ENCODE measurements around the gene NKAPL.
A peak's percentile ranks its signal among the peaks of the same experiment; 100 is the strongest.

The NKAPL gene

DNA sequence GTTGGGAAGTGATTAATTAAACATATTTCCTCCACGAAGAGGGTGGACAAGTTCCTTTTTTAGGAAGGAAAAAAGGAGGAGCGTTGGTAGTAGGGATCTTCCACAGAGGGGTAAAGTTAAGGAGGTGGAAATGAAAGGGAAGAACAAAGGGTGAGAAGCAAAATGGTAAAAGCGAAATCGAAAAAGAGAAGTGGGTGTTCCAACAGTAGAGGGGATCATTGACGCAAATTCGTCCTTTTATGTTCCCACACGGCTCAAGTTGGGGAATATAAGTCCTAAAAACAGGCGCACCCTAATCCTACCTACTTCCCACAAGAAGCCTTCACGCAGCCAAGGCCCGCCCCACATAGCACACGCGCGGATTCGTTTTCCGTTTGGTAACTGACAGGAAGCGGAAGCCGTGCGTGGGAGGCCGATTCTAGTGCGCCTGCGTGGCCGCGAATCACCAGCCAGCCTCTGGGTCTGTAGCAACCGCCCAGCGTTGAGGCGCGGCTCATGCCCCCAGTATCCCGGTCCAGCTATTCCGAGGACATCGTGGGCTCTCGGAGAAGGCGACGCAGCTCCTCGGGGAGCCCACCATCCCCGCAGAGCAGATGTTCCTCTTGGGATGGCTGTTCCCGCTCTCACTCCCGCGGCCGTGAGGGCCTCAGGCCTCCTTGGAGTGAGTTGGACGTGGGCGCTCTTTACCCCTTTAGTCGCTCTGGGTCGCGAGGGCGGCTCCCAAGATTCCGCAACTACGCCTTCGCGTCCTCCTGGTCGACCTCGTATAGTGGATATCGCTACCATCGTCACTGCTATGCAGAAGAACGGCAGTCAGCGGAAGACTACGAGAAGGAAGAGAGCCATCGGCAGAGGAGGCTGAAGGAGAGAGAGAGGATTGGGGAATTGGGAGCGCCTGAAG lies at the start of gene NKAPL:
Gene NKAPL, plus strand, starts transcription at position 421 of the 901 bp plus-strand sequence. Its CDS starts 75 bp downstream, at position 496.
- DNase-seq, result peak; percentile 91 to 93 (median 93)

DNA sequence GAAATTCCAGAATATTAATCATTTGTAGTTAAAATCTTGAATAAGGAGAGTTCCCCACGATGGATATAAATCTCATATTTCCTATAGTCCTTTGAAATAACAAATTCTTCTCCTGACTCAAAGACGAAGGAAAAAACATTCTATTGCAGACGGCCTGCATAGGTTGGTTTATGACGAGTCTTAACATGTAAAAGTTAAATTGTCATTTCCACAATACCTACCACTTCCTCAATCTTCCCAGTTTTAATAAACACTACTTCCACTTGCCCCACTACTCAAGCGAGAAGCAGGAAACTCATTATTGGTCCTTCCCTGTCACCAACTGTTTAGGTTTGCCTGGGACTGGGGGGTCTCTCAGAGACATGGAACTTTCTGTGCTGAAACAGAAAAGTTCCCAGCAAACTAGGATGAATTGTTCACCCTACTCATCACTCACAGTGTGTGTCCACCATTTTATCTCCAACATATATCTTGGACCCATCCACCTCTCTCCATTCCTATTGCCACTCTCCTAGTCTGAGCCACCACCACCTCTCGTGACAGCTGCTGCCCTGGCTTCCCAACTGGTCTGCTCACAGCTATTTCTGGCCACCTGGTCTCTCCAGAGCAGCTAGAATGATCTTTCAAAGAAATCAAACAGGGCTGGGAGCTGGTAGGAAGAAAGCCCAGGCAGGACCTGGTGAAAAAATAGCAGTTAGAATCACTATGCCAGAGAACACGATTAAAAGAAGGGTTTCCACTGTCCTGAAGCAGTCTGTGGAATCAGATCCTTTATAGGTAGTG lies 49.2 kb upstream of the NKAPL start:
- DNase-seq, result peak in 1 of 3 donors; percentile 10

DNA sequence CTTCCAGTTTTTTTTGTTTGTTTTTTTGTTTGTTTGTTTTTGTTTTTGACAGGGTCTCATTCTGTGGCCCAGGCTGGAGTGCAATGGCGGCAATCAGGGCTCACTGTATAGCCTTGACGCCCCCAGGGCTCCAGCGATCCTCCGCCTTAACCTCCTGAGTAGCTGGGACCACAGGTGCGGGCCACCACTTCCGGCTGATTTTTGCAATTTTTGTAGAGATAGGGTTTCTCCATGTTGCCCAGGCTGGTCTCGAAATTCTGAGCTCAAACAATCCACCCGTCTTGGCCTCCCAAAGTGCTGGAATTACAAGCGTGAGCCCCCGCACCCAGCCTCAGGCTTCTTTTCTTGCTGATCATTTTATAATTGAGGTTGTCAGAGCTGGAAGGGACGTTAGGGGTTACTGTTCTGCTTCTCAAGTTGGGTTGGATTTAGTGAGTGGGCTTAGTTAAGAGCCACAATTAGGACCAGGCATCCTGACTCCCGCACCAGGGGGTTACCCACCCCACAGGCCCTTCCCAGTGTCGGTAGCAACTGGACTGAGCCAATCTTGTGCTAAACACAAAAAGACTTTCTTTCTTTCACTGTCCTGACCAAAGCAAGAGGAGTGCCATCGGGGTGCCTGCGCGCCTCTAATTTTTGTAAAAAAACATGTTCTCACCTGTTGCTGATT lies 47.1 kb upstream of the NKAPL start:
- no peak for DNase-seq

DNA sequence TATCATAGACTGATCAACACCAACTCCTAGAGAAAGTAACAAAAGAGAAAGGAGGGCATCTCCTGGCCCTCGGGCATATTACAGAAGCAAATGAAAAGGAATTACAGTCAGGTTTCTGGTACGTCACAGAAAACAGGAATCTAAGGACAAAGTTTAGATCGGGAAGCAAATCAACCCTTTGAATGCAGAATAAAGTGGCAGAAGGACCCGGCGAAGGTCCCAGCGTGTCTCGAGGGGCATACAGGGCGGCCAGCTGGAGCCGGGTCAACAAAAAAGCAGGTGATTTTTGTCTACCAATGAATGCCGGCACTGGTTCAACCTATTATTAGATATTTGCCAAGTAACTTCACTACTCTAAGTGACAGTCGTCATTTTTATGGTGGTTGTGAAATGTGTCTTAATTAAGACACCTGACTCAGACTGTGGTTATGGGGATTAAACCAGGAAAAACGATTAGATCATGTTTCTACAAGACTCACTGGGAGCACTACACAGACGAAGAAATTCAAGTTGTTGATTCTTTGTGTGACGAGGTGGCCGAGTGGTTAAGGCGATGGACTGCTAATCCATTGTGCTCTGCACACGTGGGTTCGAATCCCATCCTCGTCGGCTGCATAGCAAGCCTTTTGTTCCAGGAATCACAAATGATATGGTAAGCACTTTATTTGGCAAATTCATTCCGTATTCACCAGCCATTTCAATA lies 46.4 kb upstream of the NKAPL start:
- peak; percentile 62 to 78 (median 72) for DNase-seq

DNA sequence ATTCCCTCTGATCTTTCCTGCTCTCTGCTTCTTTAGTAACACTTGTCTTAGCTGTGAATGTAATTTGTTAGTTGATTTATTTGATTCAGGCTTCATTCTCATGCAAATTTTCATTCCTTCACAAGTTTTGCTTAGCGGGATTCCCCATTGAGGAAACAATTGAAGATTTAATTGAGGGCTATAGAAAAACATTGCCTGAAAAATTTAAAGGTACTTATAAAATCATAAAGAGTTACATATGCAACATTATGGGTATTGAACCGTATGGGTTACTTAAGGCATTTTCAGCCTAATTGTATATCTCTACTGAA lies 45.9 kb upstream of the NKAPL start:
- no peak for DNase-seq

DNA sequence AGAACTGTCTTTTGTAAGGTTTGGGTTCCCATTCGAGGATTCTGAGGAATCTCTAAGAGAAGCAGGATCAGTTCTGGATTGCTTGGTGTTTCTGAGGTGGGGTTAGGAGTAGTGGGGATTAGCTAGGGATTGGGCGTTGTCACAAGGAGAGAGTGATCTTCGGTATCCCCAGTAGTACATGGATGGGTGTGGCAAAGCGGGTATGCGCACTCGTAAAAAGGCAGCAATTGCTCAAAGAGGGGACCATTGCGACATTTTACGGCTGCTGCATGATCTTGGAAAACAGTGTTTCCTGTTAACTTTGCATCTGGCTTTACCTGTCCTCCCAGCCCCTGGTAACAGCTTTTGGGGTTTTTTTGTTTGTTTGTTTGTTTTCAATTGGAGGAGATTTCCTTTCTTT lies 43.7 kb upstream of the NKAPL start:
- DNase-seq, result no peak

DNA sequence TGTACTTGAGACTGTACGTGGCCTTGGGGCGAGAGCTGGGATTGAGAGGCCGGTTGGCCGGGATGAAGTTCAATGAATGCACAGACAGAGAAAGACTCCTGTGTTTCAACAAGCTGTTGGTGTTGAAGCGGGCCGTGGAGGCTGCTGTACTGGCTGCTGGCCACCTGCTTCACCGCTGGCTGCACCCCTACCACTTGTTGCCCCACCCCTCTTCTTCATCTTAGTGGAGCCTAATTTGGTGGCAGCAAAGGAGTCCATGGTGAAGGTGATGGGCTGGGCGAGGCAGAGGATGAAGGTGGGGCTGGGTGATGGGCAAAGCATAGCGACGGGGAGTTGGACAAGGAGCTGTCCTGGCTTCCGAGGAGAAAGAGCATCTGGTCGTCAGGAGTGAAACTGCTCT lies 41.2 kb upstream of the NKAPL start:
- no peak for DNase-seq

DNA sequence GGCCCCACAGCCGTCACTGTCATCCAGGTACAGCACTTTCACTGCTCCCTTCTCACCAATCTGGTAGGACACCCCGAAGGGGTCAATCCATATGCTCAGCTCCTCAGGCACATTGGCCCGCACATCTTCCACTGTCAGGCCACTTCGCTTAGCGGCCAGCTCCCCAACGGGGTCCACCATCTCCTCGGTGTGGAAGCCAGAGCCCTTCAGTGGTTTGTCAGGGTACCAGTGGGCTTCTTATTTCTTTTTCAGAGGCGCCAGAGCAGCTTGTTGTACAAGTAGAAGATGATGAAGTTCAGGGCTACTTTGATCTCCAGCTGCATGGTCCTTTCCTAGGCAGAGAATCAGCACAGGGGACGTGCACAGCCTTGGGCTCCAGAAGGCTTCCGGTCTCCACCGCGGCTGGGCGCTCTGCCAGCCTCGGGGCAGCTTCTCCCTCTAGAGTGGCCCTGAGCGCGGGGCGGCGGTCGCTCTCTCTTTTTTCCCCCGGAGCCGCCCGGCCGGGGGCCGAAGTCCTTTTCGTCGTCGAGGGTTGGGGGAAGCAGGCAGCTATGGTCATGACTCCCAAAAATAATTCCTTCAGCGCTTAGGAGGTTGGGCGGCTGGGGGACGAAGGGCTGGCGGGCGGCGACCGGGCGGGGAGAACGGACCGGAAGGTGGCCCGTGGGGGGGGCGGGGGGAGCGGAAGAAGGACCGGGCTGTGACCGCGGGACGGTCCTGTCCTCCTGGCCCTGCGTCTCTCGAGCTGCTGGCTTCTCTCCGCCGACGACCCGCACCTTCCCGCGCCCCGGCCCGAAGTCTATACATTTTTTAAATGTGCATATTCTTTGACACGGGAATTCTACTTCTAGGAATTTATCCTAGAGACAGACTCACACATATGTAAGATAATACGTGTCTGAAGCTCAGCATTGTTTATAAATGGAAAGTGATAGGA lies 40.5 kb upstream of the NKAPL start:
- peak; percentile 69 to 90 (median 72) for DNase-seq

DNA sequence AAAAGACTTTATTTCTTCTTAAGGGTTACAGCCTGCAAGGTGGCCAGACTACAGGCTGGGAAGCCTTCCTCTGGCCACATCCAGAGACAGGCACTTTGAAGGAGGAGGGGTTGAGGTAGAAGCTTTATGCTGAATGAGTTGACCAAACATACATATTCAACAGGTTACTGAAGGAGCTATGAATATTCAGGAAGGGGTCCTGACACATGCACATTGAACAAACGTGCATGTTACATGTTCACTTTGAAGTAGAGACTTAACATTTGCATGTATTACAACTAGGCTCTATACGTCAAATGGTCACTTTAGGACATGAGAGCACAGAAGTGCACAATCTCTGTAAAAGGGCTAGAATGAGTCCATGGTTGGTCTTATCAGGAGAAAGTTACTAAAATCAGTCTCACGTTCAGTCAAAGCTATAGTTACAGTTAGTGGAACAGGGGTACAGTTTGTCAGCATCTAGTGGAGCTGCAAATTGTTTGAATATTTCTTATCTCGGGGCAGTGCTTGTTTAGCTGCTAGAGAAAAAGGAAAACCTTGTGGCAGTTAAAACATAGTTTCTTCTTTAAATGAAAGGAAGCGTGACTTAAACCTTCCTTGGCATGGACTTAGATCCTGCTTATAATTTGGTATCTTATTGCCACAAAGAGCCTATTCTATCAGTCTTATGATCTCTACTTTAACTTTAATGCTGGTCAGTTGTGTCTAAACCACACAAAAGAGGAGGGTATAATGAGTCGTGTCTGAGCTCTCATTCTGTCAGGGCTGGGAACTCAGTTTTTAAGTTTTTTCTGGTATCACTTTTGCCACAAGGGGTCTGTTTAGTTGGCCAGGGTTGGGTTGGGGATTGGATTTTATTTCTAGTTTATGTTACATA lies 38.6 kb upstream of the NKAPL start:
- DNase-seq, result no peak

DNA sequence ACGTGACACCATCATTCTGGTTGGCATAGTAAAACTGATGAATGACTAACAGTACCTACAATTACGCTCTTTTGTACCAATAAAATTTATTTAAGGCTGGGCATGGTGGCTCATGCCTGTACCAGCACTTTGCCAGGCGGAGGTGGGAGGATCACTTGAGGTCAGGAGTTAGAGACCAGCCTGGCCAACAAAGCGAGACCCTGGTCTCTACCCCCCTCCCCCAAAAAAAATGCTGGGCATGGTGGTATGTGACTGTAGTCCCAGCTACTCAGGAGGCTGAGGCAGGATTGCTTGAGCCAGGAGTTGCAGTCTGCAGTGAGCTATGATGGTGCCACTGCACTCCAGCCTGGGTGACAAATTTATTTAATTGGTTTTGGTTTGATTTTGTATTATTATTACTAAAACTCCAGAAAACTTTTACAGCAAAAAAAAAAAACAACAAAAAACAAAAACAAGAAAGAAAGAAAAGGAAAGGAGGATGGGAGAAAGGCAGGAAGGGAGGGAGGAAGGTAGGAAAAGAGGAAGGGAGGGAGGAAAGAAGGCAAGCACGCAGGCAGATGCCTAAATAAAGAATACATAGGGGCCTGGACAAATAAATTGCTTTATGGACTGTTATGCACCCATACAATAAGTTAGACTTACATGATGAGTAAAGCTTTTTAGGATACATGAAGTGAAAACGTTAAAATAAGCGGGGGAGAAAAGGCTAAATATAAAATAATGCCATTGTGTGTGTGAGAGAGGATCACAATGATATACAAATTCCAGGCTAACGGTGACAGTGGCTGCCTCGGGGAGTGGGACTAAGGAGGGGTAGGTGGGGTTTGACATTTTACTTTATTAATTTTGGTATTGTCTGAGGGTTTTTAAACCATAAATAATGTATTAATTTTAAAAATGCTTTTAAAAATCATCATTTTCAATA lies 34.7 kb upstream of the NKAPL start:
- DNase-seq, result no peak

DNA sequence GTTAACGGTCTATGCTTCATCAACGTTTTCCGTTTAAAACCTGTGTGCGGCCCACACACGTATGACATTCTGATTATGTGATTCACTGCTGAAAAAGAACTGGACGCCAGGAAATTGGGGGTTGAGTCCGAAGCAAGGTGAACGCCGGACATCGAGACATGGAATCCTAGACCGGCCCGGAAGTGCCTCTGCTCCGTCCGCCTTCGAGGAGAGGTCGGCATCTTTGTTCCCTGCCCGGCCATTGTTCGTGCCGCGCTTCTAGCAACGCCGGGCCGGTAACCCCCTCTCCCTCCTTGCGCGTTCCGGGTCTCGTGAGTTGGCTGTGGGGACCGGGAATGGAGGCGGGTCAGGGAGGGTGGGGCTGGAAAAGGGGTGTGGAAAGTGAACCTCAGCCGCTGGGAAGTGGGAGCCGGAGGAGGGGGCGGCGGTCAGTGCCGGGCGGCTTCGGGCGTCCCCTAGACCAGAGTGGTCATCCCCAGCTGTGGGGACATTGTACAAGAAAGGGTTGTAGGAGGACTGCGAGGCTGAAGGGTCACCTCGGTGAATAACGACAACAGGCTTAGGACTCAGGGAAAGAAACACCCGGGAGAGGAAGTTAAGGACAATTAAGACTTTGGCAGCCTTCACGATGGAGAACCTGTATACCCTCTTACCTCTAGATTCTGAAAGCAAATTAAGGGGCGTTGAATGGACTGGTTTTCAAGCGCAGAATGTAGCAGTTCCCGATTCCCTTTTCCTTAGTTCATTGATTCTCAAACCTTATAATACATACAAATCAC lies 33.9 kb upstream of the NKAPL start, which contains the start of gene ZSCAN9:
Gene ZSCAN9, plus strand, starts transcription at position 220 of the 779 bp plus-strand sequence. CDS start 1,810 bp downstream, outside the sequence.
- peak; percentile 77 to 91 (median 79) for DNase-seq

DNA sequence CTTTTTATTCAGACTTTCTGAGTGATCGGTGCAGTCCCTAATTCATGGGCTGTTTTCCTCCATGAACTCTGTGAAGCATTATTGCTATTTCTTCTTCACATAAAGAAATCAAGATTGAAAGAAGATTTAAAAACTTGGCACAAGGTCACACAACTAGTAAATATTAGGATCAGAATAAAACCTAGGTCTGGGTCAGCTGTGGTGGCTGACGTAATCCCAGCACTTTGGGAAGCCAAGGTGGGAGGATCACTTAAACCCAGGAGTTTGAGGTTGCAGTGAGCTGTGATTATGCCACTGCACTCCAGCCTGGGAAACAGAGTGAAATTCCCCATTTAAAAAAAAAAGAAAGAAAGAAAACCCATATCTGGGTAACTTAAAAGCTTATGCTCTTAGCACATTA lies 32.6 kb upstream of the NKAPL start:
- no peak for DNase-seq

DNA sequence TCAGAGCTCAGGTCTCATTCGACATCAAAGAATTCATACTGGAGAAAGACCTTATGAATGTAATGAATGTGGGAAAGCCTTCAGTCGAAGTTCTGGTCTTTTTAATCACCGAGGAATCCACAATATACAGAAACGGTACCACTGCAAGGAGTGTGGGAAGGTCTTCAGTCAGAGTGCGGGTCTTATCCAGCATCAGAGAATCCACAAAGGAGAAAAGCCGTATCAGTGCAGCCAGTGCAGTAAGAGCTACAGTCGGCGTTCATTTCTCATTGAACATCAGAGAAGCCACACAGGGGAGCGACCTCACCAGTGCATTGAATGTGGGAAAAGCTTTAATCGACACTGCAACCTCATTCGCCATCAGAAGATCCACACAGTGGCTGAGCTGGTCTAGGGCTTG lies 26.3 kb upstream of the NKAPL start:
- no peak for DNase-seq

DNA sequence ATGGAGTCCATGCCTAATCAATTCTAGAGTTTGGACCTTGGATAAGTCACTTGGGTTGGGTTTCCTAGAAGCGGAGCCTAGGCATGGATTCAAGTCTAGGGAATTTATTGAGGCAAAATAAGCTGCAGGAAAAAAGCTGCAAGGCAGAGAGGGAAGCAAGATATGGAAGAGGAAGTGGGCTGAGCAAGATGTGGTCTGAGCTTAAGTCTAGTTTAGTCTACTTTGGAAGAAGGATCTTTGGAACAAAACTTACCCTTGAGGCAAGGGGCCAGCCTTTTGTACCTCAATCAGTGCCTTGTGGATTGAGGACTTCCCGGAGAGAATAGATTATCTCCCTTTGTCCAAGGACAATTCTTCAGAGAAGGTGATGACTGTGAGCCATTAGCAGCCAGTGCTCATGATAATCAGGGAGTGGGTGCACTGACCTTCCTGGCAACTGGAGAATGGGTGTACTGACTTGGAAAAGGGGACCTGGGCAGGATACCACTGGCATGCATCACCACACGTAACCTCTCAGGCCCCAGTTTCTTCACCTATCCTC lies 23.1 kb upstream of the NKAPL start:
- DNase-seq, result peak in 1 of 3 donors; percentile 25

DNA sequence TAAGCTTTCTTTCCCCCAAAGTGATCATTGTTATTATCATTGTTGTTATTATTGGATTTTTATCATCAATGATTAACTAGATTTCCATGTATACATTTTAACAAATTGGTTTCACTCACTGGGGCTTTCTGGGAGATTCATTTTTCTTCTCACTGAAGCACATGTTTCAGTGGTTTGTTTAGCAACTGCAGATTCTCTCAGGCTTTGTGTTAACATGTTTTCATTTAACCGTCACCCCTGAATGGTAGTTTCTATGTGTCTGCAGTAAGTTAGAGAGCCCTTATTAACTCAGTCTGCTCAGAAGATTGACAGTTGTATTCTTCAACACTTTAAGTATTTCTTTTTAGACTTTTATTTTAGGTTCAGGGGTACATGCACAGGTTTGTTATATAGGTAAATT lies 19.5 kb upstream of the NKAPL start:
- DNase-seq, result no peak

DNA sequence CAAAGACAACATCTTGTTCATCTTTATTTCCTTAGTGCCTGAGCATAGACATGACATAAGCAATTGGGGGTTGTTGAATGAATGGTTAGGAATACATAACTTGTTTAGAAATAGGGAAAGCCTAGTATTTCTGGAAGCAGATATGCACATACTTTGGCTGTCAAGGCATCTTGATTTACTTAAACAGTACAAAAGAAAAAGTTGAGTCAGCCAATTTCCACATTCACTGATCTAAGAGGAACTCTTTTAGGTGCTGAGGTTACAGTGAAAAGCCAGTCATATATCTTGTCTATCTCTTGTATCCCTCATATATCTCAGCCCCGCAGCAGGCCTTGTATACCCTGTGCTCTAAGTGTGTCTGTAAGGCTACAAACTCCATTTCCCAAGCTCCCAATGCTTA lies 18.6 kb upstream of the NKAPL start:
- peak in 2 of 3 donors; percentile 34 to 35 for DNase-seq

DNA sequence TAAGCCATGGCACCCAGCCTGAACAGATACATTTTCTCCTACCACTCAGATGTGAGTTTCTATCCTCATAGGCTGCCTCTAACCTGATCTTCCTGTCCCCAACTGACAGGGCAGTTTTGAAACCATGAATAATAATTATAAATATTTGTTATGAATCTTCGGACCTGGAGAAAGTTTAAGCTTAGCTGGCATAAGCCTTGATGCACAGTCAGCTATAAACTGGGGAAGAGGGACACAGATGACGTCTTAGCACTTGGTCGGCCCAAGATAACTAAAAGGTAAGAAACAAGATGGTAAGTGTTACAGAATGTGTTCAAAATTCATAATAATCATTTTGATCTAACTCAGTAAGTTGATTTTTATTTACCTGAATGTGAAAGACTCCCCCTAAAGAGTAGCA lies 15.2 kb upstream of the NKAPL start:
- DNase-seq, result no peak
